HT1080 (cell line): ENCODE data around the gene HES4. TPM values are rescaled to one million over a fixed set of nuclear protein-coding genes. Genes with fewer than 3 reads are reported as not detected.
"Not testable (repeated sequence)": the region's sequence is repeated elsewhere in the genome, so short reads cannot be mapped to it uniquely, and the experiment has no call there.

Experiments used
- DNase-seq: peaks from one replicate; pipeline ENCODE4 v3.0.0-alpha.2; 2015; ENCODE audit warnings: low read depth
- total RNA-seq: library from RNA; depleted of rRNA; stranded (reverse); fragments of >200 nt; shearing (Covaris generic); gene quantifications from 2 replicates; pipeline ENCODE4 v1.2.3, GENCODE V29; 2014

The HES4 gene
- total RNA-seq, 1 experiment from 2014 or later: 7.6 TPM

DNA sequence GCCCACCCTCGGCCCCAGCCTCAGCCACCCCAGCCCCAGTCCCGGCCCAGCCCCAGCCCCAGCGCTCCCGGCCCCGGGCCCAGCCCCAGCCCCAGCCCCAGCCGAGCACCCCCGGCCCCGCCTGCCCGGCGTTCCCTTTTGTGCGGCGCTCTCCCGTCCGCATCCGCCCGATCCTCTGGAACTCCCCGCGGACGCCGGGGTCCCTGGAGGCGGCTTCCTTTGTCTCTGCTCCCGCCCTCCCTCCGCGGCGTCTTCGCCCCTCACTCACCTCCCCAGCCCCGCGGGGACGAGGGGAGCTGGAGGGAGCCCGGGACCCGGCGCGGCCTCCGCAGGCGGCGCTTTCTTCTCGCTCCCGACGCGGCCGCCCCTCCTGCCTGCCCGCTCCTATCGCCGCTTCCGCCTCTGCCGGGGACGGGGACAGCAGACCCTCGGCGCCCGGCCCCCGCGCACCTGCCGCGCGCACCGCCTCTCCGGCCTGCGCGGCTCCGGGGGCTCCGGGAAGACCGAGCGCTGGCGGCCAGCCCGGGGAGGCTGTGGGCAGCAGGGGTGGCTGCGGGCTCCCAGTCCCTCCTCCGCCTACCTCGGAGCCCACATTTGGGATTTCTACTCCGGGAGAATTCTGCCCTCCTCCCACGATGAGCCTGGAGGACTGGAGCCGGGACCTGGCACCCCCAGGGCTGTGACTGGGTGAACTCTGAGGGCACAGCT is 34.0 kb upstream of the HES4 start:
- no peak for DNase-seq

DNA sequence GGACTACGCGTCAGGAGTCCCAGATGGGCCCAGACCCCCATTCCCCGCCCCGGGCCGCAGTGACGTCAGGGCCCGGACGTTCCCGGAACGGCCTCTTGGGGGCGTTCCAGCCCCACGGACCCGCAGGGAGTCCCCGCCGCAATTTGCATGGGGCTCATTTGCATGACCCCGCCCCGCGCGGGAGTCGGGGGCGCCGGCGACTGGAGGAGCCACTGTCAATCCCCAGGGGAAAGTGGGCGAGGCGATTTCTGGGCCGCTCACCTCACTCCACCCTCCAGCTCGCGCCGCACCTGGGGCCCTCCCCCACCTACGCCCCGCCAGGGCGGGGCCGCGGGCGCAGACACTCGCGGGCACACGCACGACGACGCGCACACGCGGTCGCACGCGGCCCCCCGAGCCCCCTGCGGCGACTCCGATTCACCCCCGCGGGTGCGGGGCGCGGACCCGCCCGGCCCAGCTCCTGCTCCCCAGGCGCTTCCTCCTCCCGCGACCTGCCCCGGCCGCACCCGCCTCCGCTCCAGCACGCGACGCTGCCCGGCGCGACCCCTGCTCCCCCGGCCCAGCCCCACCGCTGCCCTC is 33.2 kb upstream of the HES4 start:
- DNase-seq: no peak

- DNase-seq: no peak
These were observed 32.5 kb upstream of the HES4 start for GRCh38 chr1:1032424-1032823.

- DNase-seq: no peak
These were observed 31.9 kb upstream of the HES4 start for GRCh38 chr1:1031659-1032235.

DNA sequence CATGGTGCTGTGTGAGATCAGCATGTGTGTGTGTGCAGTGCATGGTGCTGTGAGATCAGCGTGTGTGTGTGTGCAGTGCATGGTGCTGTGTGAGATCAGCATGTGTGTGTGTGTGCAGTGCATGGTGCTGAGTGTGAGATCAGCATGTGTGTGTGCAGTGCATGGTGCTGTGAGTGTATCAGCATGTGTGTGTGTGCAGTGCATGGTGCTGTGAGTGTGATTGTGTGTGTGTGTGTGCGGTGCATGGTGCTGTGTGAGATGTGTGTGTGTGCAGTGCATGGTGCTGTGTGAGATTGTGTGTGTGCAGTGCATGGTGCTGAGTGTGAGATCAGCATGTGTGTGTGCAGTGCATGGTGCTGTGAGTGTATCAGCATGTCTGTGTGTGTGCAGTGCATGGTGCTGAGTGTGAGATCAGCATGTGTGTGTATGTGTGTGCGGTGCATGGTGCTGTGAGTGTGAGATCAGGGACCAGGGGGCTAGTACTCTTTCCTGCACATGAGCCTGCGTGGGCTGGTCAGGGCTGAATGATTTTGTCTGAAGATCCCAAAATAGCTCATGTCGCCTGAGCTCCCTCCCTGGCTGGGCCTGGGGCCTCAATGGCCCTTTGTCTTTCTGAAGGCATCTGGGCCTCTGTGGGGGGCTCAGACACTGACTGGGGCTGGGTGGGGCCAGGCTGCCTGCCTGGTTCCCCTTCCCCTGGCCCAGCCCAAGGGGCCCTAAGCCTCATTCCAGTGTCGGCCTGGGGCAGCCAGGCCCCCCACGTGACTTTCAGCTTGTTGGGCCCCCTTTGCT is 31.2 kb upstream of the HES4 start:
- DNase-seq: not testable (repeated sequence)

DNA sequence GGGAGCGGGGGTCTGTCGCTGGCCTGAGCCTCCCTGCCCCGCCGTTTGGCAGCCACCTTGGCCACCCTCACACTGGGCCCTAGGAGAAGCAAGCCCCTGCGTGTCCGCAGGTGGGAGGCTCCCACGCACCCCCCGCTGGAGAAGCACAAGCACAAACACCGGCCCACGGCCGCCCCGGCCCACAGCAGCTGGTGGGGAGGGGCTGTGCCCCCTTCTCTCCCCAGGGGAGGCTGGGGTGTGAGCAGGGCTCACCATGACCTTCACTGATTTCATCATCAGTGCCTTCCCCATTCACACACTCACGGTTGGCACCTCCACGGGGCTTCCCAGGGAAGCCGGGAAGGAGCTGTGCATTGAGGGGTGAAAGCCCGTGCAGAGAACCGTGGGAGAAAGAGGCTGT is 27.9 kb upstream of the HES4 start:
- no peak for DNase-seq

- no peak for DNase-seq
These were observed 26.9 kb upstream of the HES4 start for GRCh38 chr1:1026599-1027413.

DNA sequence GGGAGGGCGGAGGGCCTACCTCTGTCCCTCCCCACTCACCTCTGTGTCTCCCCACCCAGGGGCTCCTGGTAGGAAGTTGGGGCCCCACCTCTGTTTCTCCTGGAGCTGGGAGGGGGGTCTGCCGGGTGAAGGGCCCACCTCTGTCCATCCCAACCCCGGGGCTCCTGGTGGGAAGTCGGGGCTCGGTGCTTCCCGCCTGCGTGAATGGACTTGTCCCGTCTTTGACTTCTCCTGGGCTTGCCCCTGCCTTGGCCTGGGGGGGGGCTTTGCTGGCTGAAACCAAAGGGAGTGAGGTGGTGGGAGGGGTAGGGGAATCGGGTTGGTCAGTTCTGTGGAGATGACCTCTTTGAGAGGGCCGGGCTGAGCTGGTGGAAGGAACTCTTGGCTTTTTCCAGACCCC is 25.8 kb upstream of the HES4 start:
- no peak for DNase-seq

GRCh38 chr1:1024771-1025699 is 25.1 kb upstream of the HES4 start:
- peak; percentile 50 for DNase-seq

DNA sequence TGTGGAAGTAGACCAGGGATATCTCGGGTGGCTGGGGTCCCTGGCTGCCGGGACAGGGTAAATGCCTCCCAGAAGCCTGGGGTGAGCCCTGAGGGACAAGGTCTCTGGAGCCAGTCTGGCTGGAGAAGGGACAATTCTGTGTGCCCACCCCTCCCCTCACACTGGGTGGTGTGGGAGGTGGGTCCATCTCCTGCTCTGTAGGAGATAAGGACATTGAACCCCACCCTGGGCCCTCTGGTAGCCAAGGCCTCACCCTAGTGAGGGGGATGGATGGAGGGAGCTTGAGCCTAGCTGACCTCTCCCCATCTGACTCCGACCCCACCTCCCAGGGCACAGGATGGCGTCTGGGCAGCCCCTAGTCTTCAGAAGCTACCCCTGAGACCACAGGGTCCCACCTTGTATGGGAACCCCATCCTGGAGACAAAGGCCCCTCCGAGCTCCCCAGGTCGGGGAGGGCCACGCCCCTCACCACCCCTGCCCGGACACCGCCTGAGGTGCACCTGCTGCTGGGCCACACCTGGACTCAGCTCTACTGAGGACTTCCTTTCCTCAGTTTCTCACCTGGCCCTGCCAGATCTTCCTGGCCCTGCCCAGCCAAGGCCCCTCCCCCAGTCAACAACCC is 24.4 kb upstream of the HES4 start:
- no peak for DNase-seq

GRCh38 chr1:1023700-1024099 is 23.8 kb upstream of the HES4 start:
- no peak for DNase-seq

DNA sequence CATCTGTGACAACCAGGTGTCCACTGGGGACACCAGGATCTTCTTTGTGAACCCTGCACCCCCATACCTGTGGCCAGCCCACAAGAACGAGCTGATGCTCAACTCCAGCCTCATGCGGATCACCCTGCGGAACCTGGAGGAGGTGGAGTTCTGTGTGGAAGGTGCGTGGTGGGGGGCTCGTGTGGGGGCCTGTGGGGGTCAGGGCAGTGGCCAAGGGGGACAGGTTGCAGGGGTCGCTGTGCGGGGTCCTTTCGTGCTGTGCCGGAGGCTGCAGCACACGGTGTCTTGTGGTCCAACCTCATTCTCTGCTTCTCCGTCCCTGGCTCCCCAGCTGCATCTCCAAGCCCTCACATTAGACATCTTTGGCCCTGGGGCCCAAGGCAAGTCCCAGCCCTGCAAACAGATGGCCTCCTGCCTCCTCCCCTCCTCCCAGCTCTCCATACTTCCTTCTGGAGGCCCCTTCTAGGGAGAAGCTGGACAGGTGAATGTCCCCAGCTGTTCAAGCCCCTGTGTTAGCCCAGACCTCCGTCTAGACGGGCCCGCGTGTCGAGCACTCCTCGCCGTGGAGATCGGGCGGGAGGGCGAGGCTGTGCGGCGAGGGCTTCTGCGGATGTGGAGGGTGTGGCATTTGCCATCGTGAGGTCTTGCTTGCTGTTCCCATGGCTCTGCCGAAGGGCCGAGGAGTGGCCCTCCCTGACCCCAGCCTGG is 22.6 kb upstream of the HES4 start:
- no peak for DNase-seq

GRCh38 chr1:1021920-1022259 is 22.0 kb upstream of the HES4 start:
- peak; percentile 89 for DNase-seq

GRCh38 chr1:1021010-1021919 is 21.4 kb upstream of the HES4 start:
- peak; percentile 87 for DNase-seq

DNA sequence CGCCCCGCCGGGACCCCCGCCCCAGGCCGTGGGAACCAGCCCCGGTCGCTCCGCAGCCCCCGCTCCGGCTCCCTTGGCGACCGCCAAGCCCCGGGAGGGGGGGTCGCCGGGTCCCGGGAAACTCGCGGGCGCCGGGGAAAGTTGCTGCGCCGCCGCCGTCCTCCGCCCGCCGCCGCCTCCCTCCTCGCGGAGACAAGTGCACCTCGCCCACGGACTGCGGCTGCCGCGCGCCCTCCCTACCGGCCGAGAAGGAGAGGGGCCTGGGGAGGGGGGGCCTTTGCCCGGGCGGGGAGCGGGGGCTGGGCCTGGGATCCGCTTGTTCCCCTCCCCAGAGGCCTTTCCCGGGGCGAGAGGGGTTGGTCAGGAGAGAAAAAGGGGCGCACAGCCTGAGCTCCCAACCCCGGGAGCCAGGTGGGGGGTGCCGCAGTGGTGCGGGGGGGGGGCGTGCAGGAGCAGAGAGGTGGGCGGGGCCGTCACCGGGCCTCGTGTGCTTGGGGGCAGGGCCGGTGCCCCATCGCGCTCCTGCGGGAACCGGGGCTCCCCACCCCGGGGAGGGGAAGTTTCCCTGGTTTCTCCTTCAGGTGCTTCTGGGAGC is 20.6 kb upstream of the HES4 start:
- no peak for DNase-seq

DNA sequence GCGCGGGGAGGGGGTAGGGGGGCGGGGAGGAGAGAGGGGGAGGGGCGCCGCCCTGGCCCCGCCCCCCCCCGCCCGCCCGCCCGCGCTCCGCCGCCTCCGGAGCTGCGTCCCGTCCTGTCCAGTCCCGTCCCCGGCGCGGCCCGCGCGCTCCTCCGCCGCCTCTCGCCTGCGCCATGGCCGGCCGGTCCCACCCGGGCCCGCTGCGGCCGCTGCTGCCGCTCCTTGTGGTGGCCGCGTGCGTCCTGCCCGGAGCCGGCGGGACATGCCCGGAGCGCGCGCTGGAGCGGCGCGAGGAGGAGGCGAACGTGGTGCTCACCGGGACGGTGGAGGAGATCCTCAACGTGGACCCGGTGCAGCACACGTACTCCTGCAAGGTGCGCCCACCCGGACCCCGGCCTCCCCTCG is 20.1 kb upstream of the HES4 start, which contains the start of gene AGRN:
TSS of gene AGRN (plus strand) at position 121 of the 405 bp plus-strand sequence. CDS start at position 174, 53 bp downstream.
- no peak for DNase-seq
